UCSD-AML1 (cell line): ENCODE data around the gene TMEM154.
A peak's percentile ranks its signal among the peaks of the same experiment; 100 is the strongest.

ENCODE experiments used
- DNase-seq: peaks from one replicate; lab custom pipeline; 2025; ENCODE audit not compliant: unreplicated experiment; lab: John Stamatoyannopoulos, UW

Gene TMEM154

GRCh38 chr4:152679414-152680281, at the start of gene TMEM154:
Gene TMEM154, minus strand, starts transcription at chr4:152679997. Its CDS starts 64 bp downstream, at chr4:152679933.
- peak; percentile 79 for DNase-seq

DNA sequence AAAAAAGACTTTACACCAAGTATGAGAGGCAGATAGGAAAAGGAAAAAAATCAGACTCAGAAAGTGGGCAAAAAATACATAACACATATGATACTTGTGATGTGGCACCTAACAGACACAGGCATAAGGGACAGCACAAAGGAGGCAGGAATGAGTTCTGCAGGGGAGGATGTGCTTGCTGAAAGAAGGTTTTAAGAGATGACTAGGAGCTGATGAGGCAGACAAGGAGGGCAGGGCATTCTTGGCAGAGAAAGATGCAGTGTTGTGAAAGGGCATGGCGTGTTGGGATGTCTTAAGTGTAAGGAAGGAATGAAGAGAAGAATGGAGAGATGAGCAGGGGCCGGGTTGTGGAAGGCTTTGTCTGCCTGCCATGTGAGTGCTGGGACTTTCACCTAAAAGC, 49.7 kb upstream of the TMEM154 start:
- DNase-seq, result no peak

DNA sequence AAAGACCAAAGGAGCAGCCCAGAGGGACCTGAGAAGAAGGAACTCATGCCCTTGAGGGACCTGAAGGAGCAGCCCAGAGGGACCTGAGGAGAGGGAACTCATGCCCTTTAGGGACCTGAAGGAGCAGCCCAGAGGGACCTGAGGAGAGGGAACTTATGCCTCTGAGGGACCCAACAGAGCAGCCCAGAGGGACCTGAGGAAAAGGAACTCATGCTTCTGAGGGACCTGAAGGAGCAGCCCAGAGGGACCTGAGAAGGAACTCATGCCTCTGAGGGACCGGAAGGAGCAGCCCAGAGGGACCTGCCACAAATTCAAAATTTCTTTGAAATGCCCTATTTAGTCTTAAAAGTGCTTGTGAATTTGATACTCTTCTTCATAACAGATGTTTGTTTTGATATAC, 48.5 kb upstream of the TMEM154 start:
- no peak for DNase-seq

DNA sequence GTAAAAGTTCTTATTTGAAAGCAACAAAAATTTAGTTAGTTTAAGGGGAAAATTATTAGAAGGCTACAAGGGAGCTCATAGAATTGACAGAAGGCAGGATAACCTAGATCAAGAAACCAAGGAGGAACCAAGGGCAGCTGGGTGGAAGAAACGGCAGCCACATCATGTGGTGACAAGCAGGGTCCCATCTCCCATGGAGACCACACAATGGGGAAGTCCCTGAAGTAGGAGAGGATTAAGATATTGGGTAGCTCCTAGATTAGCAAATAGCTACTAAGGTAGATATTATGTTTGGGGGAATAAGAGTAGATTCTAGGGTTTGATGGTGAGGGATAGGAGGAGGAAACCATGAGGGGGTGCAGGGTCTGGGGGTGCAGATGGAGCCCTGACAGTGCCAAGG, 48.0 kb upstream of the TMEM154 start:
- DNase-seq, result no peak

DNA sequence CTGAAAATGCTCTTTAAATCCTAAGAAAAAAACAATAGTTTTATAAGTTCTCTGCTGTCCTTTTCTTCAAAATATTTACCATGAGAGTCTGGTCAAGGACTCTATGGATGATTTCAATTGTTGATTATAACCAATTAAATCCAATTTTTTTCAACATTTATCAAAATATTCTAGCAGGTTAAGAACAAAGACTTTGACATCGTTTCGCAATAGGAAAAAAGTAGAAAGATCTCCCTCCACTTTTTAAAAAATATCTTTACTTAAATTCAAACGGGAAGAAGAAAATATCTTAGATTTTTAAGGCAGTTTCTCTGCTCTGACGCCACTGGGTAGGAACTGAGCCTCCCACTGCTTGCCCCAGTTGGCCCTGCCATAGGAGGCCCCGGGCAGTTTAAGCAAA, 44.7 kb upstream of the TMEM154 start:
- DNase-seq, result no peak

DNA sequence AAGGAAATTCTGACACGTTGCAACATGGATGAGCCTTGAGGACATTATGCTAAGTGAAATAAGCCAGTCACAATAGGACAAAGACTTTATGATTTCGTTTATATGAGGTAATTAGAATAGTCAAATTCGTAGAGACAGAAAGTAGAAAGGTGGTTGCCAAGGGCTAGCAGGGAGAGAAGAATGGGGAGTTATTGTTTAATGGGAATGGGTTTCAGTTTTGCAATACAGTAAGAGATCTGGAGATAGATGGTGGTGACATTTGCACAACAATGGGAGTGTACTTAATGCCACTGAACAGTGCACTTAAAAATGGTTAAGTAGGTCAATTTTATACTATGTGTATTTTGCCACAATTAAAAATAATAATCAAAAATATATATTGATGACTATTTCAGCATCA, 43.4 kb upstream of the TMEM154 start:
- no peak for DNase-seq

- no peak for DNase-seq
Observed at GRCh38 chr4:152719801-152720556, 40.2 kb upstream of the TMEM154 start.

DNA sequence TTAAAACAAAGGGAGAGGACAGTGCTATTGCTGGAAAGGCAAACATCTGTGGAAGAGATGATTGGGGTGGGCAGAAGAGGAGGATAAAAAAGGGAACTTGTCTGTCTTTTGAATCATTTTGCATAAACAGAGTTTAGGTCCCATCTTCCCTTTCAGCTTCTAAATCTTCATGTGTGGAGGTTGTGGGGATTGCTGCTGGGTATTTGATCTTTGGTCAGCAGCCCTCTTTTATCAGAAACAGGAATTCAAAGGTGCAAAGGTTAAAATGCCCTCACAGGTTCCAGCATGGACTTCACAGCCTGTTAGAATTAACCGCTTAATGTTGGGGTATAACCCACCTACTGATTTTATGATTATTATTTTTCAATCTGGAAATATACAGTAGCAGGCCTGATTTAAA, 39.5 kb upstream of the TMEM154 start:
- DNase-seq, result no peak

GRCh38 chr4:152715076-152715475, 35.3 kb upstream of the TMEM154 start:
- no peak for DNase-seq

- no peak for DNase-seq
Observed at GRCh38 chr4:152713951-152714705, 34.3 kb upstream of the TMEM154 start.

DNA sequence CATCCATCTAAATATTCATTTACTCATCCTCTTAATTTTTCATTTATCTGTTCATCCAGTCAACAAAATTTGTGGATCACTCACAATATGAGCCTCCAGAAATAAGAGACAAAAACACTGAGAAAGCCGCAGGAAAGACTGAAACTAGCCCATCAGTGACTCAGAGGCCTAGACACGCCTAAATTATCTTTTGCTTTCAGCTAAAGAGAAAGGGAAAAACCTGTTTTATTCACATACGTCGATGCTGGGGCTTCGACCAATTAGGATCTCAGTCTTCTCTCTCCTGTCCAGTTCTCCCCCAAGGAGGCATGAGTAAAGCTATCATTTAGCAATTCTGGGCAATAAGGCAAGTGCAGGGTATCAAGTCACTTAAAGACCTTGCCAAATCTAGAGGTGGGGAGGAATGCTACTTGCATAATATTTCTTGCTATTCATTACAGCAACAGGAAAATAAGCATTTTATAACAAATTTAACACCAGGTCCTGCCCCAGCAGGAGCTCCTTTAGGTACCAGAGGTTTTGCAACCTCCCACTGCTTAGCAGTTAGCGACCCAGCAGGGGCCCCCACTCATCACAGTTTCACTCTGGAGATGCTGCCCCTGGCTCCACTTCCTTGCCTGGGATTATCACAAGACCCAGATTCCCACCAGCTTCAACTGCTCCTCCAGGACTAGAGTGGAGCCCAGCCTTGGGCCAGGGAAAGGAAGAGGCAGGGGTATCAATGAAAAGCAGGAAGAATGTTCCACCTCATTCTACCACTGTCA, 30.1 kb upstream of the TMEM154 start:
- no peak for DNase-seq

DNA sequence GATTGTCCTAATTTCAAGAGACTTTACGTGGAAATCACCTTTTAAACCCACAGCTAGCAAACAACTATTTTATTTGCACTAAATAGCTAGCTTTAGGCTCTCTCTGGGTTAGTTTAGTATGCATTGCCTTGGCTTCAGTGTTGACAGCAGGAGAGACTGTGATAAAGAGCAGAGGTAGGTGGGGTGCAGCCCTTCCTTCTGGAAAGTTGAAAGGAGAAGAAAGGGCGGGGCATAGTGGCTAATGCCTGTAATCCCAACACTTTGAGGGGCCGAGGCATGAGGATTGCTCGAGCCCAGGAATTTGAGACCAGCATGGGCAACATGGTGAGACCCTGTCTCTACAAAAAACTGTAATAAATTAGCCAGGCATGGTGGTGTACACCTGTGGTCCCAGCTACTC, 29.0 kb upstream of the TMEM154 start:
- no peak for DNase-seq

- no peak for DNase-seq
Observed at GRCh38 chr4:152708361-152708760, 28.6 kb upstream of the TMEM154 start.

DNA sequence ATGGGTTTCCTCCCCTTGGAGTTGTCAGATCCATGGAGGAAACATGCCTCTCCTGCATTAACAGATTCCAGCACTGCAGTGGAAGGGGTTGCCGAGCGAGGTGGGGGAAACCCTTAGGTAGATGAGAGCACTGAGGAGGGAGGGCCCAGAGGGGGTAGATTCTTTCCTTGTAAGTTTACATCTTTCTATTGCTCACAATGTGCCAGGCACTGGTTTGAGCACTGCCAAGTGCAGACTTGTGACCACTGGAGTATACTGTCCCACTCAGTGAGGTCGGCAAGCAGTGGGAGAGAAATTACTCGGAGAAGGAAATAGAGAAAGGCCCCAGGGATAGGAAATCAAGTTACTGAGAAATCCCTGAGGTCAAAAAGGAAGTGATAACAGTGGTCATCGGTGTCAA, 27.8 kb upstream of the TMEM154 start:
- DNase-seq, result no peak

DNA sequence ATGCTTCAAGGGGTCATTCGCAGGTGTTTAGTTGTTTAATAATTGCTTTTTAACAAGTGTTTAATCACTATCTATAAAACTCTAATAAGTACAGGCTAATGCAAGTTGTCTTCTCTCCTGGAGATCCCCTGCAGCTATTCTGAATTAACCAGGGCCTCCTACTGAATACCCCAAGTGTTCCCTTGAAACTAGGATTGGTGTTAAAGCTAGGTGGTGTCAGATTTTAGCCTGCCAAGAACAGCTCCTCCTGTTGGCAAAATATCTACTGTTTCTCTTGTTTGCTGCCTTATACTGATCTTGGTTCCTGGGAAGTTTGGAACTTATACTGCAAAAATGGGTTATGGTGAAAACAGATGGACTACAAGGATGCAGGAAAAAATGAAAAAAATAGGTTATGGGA, 26.1 kb upstream of the TMEM154 start:
- DNase-seq, result no peak

DNA sequence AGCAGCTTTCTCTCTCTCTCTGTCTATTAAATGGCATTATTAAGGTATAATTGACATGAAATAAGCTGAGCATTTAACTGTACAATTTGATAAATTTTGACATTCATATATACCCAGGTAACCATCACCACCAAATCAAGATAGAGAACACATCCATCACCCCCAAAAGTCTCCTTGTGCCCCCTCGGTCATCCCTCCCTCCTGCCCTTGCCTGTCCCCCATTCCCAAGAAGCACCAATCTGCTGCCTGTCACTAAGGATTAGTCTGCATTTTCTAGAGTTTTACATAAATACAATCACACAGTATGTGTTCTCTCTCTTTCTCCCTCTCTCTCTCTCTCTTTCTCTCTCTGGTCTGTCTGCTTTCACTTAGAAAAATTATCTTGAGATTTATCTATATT, 25.0 kb upstream of the TMEM154 start:
- DNase-seq, result no peak

DNA sequence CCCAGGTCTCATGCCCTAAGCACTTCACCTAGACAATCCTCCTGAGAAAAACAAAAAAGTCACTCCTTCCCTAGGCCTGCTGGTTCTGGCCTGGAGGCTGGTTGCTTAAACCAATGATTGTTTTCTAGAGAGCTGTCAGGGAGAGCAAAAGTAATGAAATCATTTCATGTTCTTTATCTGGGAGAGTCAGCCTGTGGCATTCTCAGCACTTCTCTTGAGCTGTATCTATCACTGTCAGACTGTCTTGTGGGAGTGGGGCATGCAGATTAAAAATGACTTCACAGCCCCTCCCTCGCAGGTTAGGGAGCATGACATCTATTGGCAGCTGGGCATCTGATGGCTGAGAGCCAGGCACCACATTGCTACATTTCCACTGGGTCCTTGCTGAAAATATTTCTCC, 20.4 kb upstream of the TMEM154 start:
- no peak for DNase-seq

- no peak for DNase-seq
Observed at GRCh38 chr4:152699313-152699712, 19.5 kb upstream of the TMEM154 start.

DNA sequence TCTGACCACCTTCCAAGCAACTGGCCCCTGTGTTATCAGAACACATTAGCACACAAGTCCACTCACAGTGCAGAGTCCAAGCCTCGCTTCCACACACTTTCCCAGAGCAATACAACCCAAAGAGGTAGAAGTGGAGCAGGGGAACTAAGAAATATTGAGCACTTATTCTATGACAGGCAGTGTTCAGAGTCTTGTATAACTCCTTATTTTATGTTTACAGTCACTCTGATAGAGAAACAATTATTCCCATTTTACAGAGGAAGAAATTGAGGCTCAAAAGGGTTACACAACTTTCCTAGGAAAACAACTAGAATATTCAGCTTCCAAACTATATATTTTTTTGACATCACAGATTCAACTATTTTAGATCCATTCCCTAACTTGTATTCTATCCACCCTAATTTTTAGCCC, 18.3 kb upstream of the TMEM154 start:
- DNase-seq, result no peak

DNA sequence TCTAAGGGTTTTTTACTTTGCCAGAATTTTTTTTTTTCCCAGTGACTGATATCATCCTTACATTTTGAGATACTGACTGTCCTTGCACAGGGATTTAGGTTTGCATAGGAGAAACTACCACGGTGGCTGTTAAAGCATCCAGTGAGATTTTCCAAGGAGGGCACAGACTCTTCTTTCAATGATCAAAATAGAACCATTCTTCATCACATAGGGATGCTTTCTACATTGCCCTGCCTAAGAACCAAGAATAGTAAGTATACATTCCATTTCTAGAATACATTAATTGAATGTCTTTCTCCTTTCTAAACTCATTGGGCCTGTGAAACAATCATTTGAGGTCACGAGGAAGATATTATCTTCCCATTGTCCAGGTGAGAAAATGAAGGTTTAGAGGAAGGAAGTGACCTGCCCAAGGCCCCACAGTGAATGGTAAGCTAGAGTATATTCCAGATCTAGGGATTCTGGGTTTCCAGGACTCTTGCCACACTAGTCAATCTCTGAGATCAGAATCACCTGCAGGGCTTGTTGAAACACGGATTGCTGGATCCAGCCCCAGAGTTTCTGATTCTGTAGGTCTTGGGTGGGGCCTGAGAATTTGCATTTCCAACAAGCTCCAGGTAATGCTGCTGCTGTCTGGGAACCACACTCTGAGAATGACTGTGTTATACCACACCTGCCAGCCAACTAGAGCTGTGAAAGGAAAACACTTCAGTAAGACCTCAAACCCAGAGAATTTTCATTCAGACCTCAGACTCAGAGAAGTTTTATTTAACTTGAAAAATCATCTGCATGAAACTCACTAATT, 17.7 kb upstream of the TMEM154 start:
- no peak for DNase-seq
